H9 (cell line): ENCODE results near the gene PAFAH1B2. TPM values are rescaled to one million over a fixed set of nuclear protein-coding genes. Genes with fewer than 3 reads are reported as not detected.

Experiments used
- DNase-seq: peaks from one replicate; pipeline ENCODE4 v3.0.0-alpha.2; 2017
- H2AFZ ChIP-seq: one replicate; pipeline ENCODE4 v1.6.1; 2013; ENCODE audit warnings: mild to moderate bottlenecking, low read length, control low read depth, moderate library complexity
- H2AK5ac ChIP-seq: 2 replicates; pipeline ENCODE4 v1.6.1; 2013; ENCODE audit warnings: low read length, control low read depth, mixed read lengths; ENCODE audit not compliant: insufficient read length
- H2BK120ac ChIP-seq: one replicate; pipeline ENCODE4 v1.6.1; 2013; ENCODE audit warnings: low read depth, mild to moderate bottlenecking, low read length, control low read depth, inconsistent platforms; ENCODE audit not compliant: poor library complexity, severe bottlenecking
- H2BK12ac ChIP-seq: 2 replicates; pipeline ENCODE4 v1.6.1; 2013; ENCODE audit warnings: low read length, control low read depth, mixed read lengths, low read depth; ENCODE audit not compliant: insufficient read length
- H2BK15ac ChIP-seq: 2 replicates; pipeline ENCODE4 v1.6.1; 2013; ENCODE audit warnings: low read depth, low read length, control low read depth
- H2BK20ac ChIP-seq: one replicate; pipeline ENCODE4 v1.6.1; 2013; ENCODE audit warnings: low read depth, mild to moderate bottlenecking, low read length, control low read depth, inconsistent platforms; ENCODE audit not compliant: poor library complexity, severe bottlenecking
- H2BK5ac ChIP-seq: 2 replicates; pipeline ENCODE4 v1.6.1; 2013; ENCODE audit warnings: low read length, control low read depth, mixed read lengths; ENCODE audit not compliant: insufficient read length
- H3K14ac ChIP-seq: 2 replicates; pipeline ENCODE4 v1.6.1; 2013; ENCODE audit warnings: low read length, control low read depth; ENCODE audit not compliant: insufficient read depth
- H3K18ac ChIP-seq: 2 replicates; pipeline ENCODE4 v1.6.1; 2013; ENCODE audit warnings: low read depth, mild to moderate bottlenecking, mixed read lengths, low read length, control low read depth; ENCODE audit not compliant: insufficient read length
- H3K23ac ChIP-seq: 2 replicates; pipeline ENCODE4 v1.6.1; 2013; ENCODE audit warnings: low read length, control low read depth, mixed read lengths, low read depth; ENCODE audit not compliant: insufficient read length
- H3K23me2 ChIP-seq: 2 replicates; pipeline ENCODE4 v1.6.1; 2013; ENCODE audit warnings: low read depth, mild to moderate bottlenecking, mixed read lengths, low read length, control low read depth; ENCODE audit not compliant: insufficient read length, poor library complexity, severe bottlenecking
- H3K27ac ChIP-seq: 2 replicates; pipeline ENCODE4 v1.5.1; 2013; ENCODE audit warnings: low read length, control low read depth, mixed read lengths, low read depth; ENCODE audit not compliant: insufficient read length
- H3K27me3 ChIP-seq: 2 replicates; pipeline ENCODE4 v1.6.1; 2013; ENCODE audit warnings: low read length, control low read depth, inconsistent platforms; ENCODE audit not compliant: insufficient read depth
- H3K4ac ChIP-seq: 2 replicates; pipeline ENCODE4 v1.6.1; 2013; ENCODE audit warnings: low read depth, mild to moderate bottlenecking, control low read depth, inconsistent platforms, low read length, moderate library complexity
- H3K4me1 ChIP-seq: 2 replicates; pipeline ENCODE4 v1.6.1; 2013; ENCODE audit warnings: low read length, control low read depth, inconsistent platforms; ENCODE audit not compliant: insufficient read depth
- H3K4me2 ChIP-seq: 2 replicates; pipeline ENCODE4 v1.6.1; 2013; ENCODE audit warnings: low read length, control low read depth, mixed read lengths; ENCODE audit not compliant: insufficient read length, insufficient read depth
- H3K56ac ChIP-seq: 2 replicates; pipeline ENCODE4 v1.6.1; 2013; ENCODE audit warnings: low read depth, mild to moderate bottlenecking, mixed read lengths, low read length, control low read depth; ENCODE audit not compliant: insufficient read length
- H3K79me1 ChIP-seq: 2 replicates; pipeline ENCODE4 v1.6.1; 2013; ENCODE audit warnings: low read depth, mild to moderate bottlenecking, moderate library complexity, low read length, control low read depth, inconsistent platforms; ENCODE audit not compliant: insufficient read depth, poor library complexity, severe bottlenecking
- H3K79me2 ChIP-seq: 2 replicates; pipeline ENCODE4 v1.6.1; 2013; ENCODE audit warnings: low read length, control low read depth, inconsistent platforms; ENCODE audit not compliant: insufficient read depth
- H3K9ac ChIP-seq: 2 replicates; pipeline ENCODE4 v1.6.1; 2013; ENCODE audit warnings: low read length, control low read depth, mixed read lengths; ENCODE audit not compliant: insufficient read length; ENCODE audit errors: extremely low read depth
- H3K9me3 ChIP-seq: one replicate; pipeline ENCODE4 v1.6.1; 2013; ENCODE audit warnings: low read depth, low read length, inconsistent platforms; ENCODE audit not compliant: control insufficient read depth
- H3T11ph ChIP-seq: one replicate; pipeline ENCODE4 v1.6.1; 2013; ENCODE audit warnings: mild to moderate bottlenecking, low read length, control low read depth, inconsistent platforms
- H4K20me1 ChIP-seq: one replicate; pipeline ENCODE4 v1.6.1; 2013; ENCODE audit not compliant: control insufficient read depth, insufficient read length, insufficient read depth
- H4K5ac ChIP-seq: 2 replicates; pipeline ENCODE4 v1.6.1; 2013; ENCODE audit warnings: low read depth, mild to moderate bottlenecking, mixed read lengths, low read length, control low read depth; ENCODE audit not compliant: insufficient read length
- H4K8ac ChIP-seq: replicated peaks from 2 replicates; pipeline ENCODE4 v1.6.1; 2013; ENCODE audit warnings: low read length, control low read depth, mixed read lengths, low read depth; ENCODE audit not compliant: insufficient read length
- H4K91ac ChIP-seq: 2 replicates; pipeline ENCODE4 v1.6.1; 2013; ENCODE audit warnings: low read depth, mild to moderate bottlenecking, moderate library complexity, mixed read lengths, low read length, control low read depth; ENCODE audit not compliant: insufficient read length
- H3K27ac Mint-ChIP-seq, 3 experiments: 2 replicates in 2 of 3; 3 replicates in 1 of 3; pipeline ENCODE4 v1.8.0; 2020 to 2021; ENCODE audit warnings: mixed read lengths in 3 of 3, mild to moderate bottlenecking in 1 of 3, moderate library complexity in 1 of 3
- H3K27me3 Mint-ChIP-seq: 2 replicates; pipeline ENCODE4 v1.8.0; 2021; ENCODE audit warnings: low read depth, mild to moderate bottlenecking, moderate library complexity, mixed read lengths
- H3K36me3 Mint-ChIP-seq, 3 experiments: 2 replicates in 2 of 3; 3 replicates in 1 of 3; pipeline ENCODE4 v1.8.0; 2020 to 2021; ENCODE audit warnings: low read depth in 3 of 3, mixed read lengths in 3 of 3; ENCODE audit not compliant: insufficient read depth in 1 of 3
- H3K4me1 Mint-ChIP-seq, 2 experiments: 2 replicates each; pipeline ENCODE4 v1.8.0; 2020; ENCODE audit warnings: mixed read lengths in 2 of 2
- H3K4me3 Mint-ChIP-seq, 2 experiments: 2 replicates in 1 of 2; 3 replicates in 1 of 2; pipeline ENCODE4 v1.8.0; 2020 to 2021; ENCODE audit warnings: mild to moderate bottlenecking in 2 of 2, mixed read lengths in 2 of 2, moderate library complexity in 1 of 2
- H3K9me3 Mint-ChIP-seq, 2 experiments: 2 replicates in 1 of 2; 3 replicates in 1 of 2; pipeline ENCODE4 v1.8.0; 2020; ENCODE audit warnings: mild to moderate bottlenecking in 2 of 2, mixed read lengths in 2 of 2, moderate library complexity in 1 of 2
- CTCF ChIP-seq: fragments of 200-600 bp; sonication (generic); conservative IDR thresholded peaks from 3 replicates; pipeline ENCODE4 v1.8.0; 2021; ENCODE audit warnings: antibody characterized with exemption, mild to moderate bottlenecking
- WGBS: extraction: QIAGEN DNeasy Blood & Tissue Kit; methylation state at CpG from one replicate; pipeline ENCODE4 v1.1.7; 2013; ENCODE audit warnings: missing lambda C conversion rate, low lambda C conversion rate, mixed read lengths; ENCODE audit not compliant: insufficient read length; ENCODE audit errors: extremely low coverage; 5-methylcytosine and 5-hydroxymethylcytosine counted together
- total RNA-seq: library from RNA; stranded (reverse); gene quantifications from 2 replicates; pipeline ENCODE4 v1.2.1, GENCODE V29; 2021

Gene PAFAH1B2
- total RNA-seq, 1 experiment from 2014 or later = 161 TPM

- Histone ChIP-seq H2AFZ (no peak overlapping the region), H4K91ac (no peak overlapping the region), H4K20me1 (no peaks in the 10 kb centered on the region), H2BK12ac (no peak overlapping the region), H3K4me2 (no peak overlapping the region), H3T11ph (no peak overlapping the region), H3K4me1 (no peaks in the 10 kb centered on the region), H3K9ac (no peak overlapping the region), H3K14ac (no peak overlapping the region), H3K27ac (no peak overlapping the region), H2BK120ac (no peak overlapping the region), H3K4ac (no peak overlapping the region), H3K27me3 (no peaks in the 10 kb centered on the region), H2BK5ac (no peak overlapping the region), H3K79me1 (peaks cover 7% of the 10 kb centered on the region), H2BK15ac (no peak overlapping the region), H3K23ac (no peak overlapping the region), H4K8ac (no peak overlapping the region), H3K23me2 (no peaks in the 10 kb centered on the region), H2AK5ac (no peak overlapping the region), H3K79me2 (peaks cover 7% of the 10 kb centered on the region; the same call in 1 of the 2 replicates), H2BK20ac (no peak overlapping the region), H3K56ac (no peak overlapping the region), H4K5ac (no peak overlapping the region), H3K18ac (no peak overlapping the region), H3K9me3 (no peaks in the 10 kb centered on the region)
- no CpG with 5 or more reads among the region's 2 CpGs for WGBS
- Mint-ChIP-seq H3K4me1 (no peaks in the 10 kb centered on the region), H3K27ac (no peak overlapping the region), H3K27me3 (no peaks in the 10 kb centered on the region), H3K9me3 (no peaks in the 10 kb centered on the region), H3K36me3 (peaks cover 25 to 90% (median 63%) of the 10 kb centered on the region in 3 experiments; a peak in 6 of 7 replicates), H3K4me3 (no peak overlapping the region)
- no peak for TF ChIP-seq CTCF
- no peak for DNase-seq
These were observed 16.7 kb downstream of the PAFAH1B2 start for GRCh38 chr11:117160826-117161225.
